OCI-LY3 (cell line): ENCODE results near the gene FIBCD1.

Source experiments
- H2AFZ ChIP-seq: fragments of 200-600, 300-600 bp; shearing (Covaris generic); 2 replicates; pipeline ENCODE4 v1.6.0; 2014; ENCODE audit warnings: antibody characterized with exemption, low read depth, low read length
- H3K27ac ChIP-seq: fragments of 200-600, 300-600 bp; sonication (generic); 2 replicates; pipeline ENCODE4 v1.5.1; 2014; ENCODE audit warnings: mild to moderate bottlenecking, low read length, moderate library complexity, mixed read lengths
- H3K27me3 ChIP-seq: fragments of 200-600, 300-600 bp; sonication (generic); 2 replicates; pipeline ENCODE4 v1.6.1; 2014; ENCODE audit warnings: low read depth, low read length, mixed read lengths
- H3K36me3 ChIP-seq: fragments of 200-600, 300-600 bp; sonication (generic); replicated peaks from 2 replicates; pipeline ENCODE3; 2014; ENCODE audit warnings: low read depth, low read length, mixed read lengths
- H3K4me1 ChIP-seq: fragments of 300-600, 200-600 bp; sonication (generic); 2 replicates; pipeline ENCODE4 v1.6.1; 2014; ENCODE audit warnings: low read length, mixed read lengths
- H3K4me2 ChIP-seq: fragments of 200-600, 300-600 bp; sonication (generic); 2 replicates; pipeline ENCODE4 v1.6.1; 2014; ENCODE audit warnings: low read length, mixed read lengths
- H3K4me3 ChIP-seq: fragments of 300-600, 200-600 bp; sonication (generic); 2 replicates; pipeline ENCODE4 v1.5.1; 2014; ENCODE audit warnings: antibody characterized with exemption, mild to moderate bottlenecking, low read length, moderate library complexity
- H3K79me2 ChIP-seq: fragments of 300-600, 200-600 bp; shearing (Covaris generic); 2 replicates; pipeline ENCODE4 v1.6.1; 2014; ENCODE audit warnings: mild to moderate bottlenecking, low read length, mixed read lengths
- H3K9ac ChIP-seq: fragments of 300-600, 200-600 bp; shearing (Covaris generic); 2 replicates; pipeline ENCODE4 v1.6.0; 2014; ENCODE audit warnings: mild to moderate bottlenecking, low read length, moderate library complexity
- H3K9me3 ChIP-seq: fragments of 200-600, 300-600 bp; shearing (Covaris generic); 2 replicates; pipeline ENCODE4 v1.6.1; 2014; ENCODE audit warnings: low read length, mixed read lengths; ENCODE audit not compliant: insufficient read depth
- H4K20me1 ChIP-seq: fragments of 200-600, 300-600 bp; sonication (generic); 2 replicates; pipeline ENCODE4 v1.6.1; 2016; ENCODE audit warnings: low read length, mixed read lengths; ENCODE audit not compliant: insufficient read depth
- CTCF ChIP-seq: fragments of 200-600, 300-600 bp; sonication (generic); IDR thresholded peaks from 2 replicates; pipeline ENCODE4 v1.5.1; 2014; ENCODE audit warnings: antibody characterized with exemption, low read length, low read depth
- EZH2phosphoT487 ChIP-seq: fragments of 200-600 bp; shearing (Covaris generic); IDR thresholded peaks from 2 replicates; pipeline ENCODE4 v1.6.1; 2018; ENCODE audit warnings: antibody characterized with exemption, mixed run types, low read depth

Gene FIBCD1

GRCh38 chr9:130936285-130937117 is 2.5 kb downstream of the FIBCD1 start:
- Histone ChIP-seq H3K4me2 (peak overlapping the region; percentile 40), H3K79me2 (no peaks in the 10 kb centered on the region), H3K9me3 (no peaks in the 10 kb centered on the region), H4K20me1 (no peaks in the 10 kb centered on the region), H3K27me3 (peaks cover 42% of the 10 kb centered on the region), H3K4me3 (no peak overlapping the region), H3K9ac (no peak overlapping the region), H2AFZ (no peak overlapping the region), H3K27ac (no peak overlapping the region), H3K36me3 (no peaks in the 10 kb centered on the region), H3K4me1 (peaks cover 49% of the 10 kb centered on the region)
- TF ChIP-seq EZH2phosphoT487 (no peak), CTCF (no peak)

- Histone ChIP-seq H4K20me1 (no peaks in the 10 kb centered on the region), H3K4me2 (peak overlapping the region; percentile 40), H3K27ac (no peak overlapping the region)
Measured at GRCh38 chr9:130935648-130936271, 3.3 kb downstream of the FIBCD1 start.

GRCh38 chr9:130934702-130935647 is 4.1 kb downstream of the FIBCD1 start:
- Histone ChIP-seq H4K20me1 (no peaks in the 10 kb centered on the region), H3K4me3 (no peak overlapping the region), H3K9ac (no peak overlapping the region), H3K27ac (no peak overlapping the region), H3K4me2 (no peak overlapping the region), H3K4me1 (peaks cover 64% of the 10 kb centered on the region), H3K79me2 (no peaks in the 10 kb centered on the region), H3K9me3 (no peaks in the 10 kb centered on the region), H3K36me3 (no peaks in the 10 kb centered on the region), H2AFZ (no peak overlapping the region), H3K27me3 (peaks cover 31% of the 10 kb centered on the region)
- TF ChIP-seq EZH2phosphoT487 (no peak), CTCF (no peak)

More at GRCh38 chr9:130935648-130936271, 3.3 kb downstream of the FIBCD1 start:
- Histone ChIP-seq H3K79me2 (no peaks in the 10 kb centered on the region), H2AFZ (no peak overlapping the region), H3K9ac (no peak overlapping the region), H3K4me1 (peaks cover 57% of the 10 kb centered on the region), H3K4me3 (no peak overlapping the region), H3K36me3 (no peaks in the 10 kb centered on the region), H3K27me3 (peaks cover 38% of the 10 kb centered on the region), H3K9me3 (no peaks in the 10 kb centered on the region)
- TF ChIP-seq EZH2phosphoT487, result no peak
- no peak for TF ChIP-seq CTCF
